Ectodermal cell (in vitro differentiated cells): ENCODE results near the gene TMEM106C.

ENCODE experiments used
- H3K27ac ChIP-seq: 2 replicates; pipeline ENCODE4 v1.7.0; 2013; ENCODE audit warnings: mild to moderate bottlenecking, low read depth, low read length; ENCODE audit not compliant: insufficient read depth, poor library complexity, severe bottlenecking
- H3K27me3 ChIP-seq: 2 replicates; pipeline ENCODE4 v1.7.0; 2013; ENCODE audit warnings: mild to moderate bottlenecking, low read length; ENCODE audit not compliant: insufficient read depth, control insufficient read depth, poor library complexity, severe bottlenecking
- H3K36me3 ChIP-seq: one replicate; pipeline ENCODE4 v1.7.0; 2013; ENCODE audit warnings: low read length; ENCODE audit not compliant: control insufficient read depth, insufficient read depth
- H3K4me1 ChIP-seq: one replicate; pipeline ENCODE4 v1.7.0; 2013; ENCODE audit warnings: low read length; ENCODE audit not compliant: control insufficient read depth, insufficient read depth
- H3K4me3 ChIP-seq: 2 replicates; pipeline ENCODE4 v1.7.0; 2013; ENCODE audit warnings: low read depth, low read length, control low read depth; ENCODE audit not compliant: insufficient read depth
- H3K9me3 ChIP-seq: 2 replicates; pipeline ENCODE4 v1.7.0; 2013; ENCODE audit warnings: mild to moderate bottlenecking, low read length, moderate library complexity; ENCODE audit not compliant: control insufficient read depth
- WGBS, 2 experiments: methylation state at CpG; one replicate each; pipeline ENCODE4 v1.1.7; 2013; ENCODE audit warnings: missing lambda C conversion rate in 2 of 2; 5-methylcytosine and 5-hydroxymethylcytosine counted together

TMEM106C gene

GRCh38 chr12:47985596-47986290 lies 22.3 kb downstream of the TMEM106C start:
- Histone ChIP-seq H3K4me1 (peaks cover 25% of the 10 kb centered on the region), H3K9me3 (no peaks in the 10 kb centered on the region), H3K4me3 (no peak overlapping the region), H3K27ac (no peak overlapping the region), H3K36me3 (peaks cover 48% of the 10 kb centered on the region), H3K27me3 (no peaks in the 10 kb centered on the region)
- WGBS, 2 experiments: 93 to 94% methylated on average over 16 of the region's 16 CpGs

- WGBS, 2 experiments: 91 to 92% methylated on average over 8 of the region's 8 CpGs
Measured at GRCh38 chr12:47986291-47986660, 22.9 kb downstream of the TMEM106C start.

GRCh38 chr12:47986832-47987231 lies 23.4 kb downstream of the TMEM106C start:
- no peaks in the 10 kb centered on the region for H3K9me3 ChIP-seq
- no peak overlapping the region for H3K27ac ChIP-seq
- H3K4me3 ChIP-seq: no peak overlapping the region
- 95 to 96% methylated on average over 5 of the region's 5 CpGs for WGBS, 2 experiments
- peaks cover 35% of the 10 kb centered on the region for H3K4me1 ChIP-seq
- H3K36me3 ChIP-seq: peaks cover 45% of the 10 kb centered on the region
- no peaks in the 10 kb centered on the region for H3K27me3 ChIP-seq

More at GRCh38 chr12:47986291-47986660, 22.9 kb downstream of the TMEM106C start:
- H3K36me3 ChIP-seq: peaks cover 45% of the 10 kb centered on the region
- no peaks in the 10 kb centered on the region for H3K9me3 ChIP-seq
- H3K4me1 ChIP-seq: peaks cover 31% of the 10 kb centered on the region
- H3K27ac ChIP-seq: no peak overlapping the region
- no peaks in the 10 kb centered on the region for H3K27me3 ChIP-seq
- H3K4me3 ChIP-seq: no peak overlapping the region

- H3K4me1 ChIP-seq: peaks cover 42% of the 10 kb centered on the region
- no peak overlapping the region for H3K27ac ChIP-seq
- WGBS, 2 experiments: 88 to 91% methylated on average over 14 of the region's 14 CpGs
- no peaks in the 10 kb centered on the region for H3K9me3 ChIP-seq
- no peak overlapping the region for H3K4me3 ChIP-seq
- H3K27me3 ChIP-seq: no peaks in the 10 kb centered on the region
- peaks cover 41% of the 10 kb centered on the region for H3K36me3 ChIP-seq
Measured at GRCh38 chr12:47987411-47988072, 24.1 kb downstream of the TMEM106C start.

GRCh38 chr12:47988073-47989022 lies 25.0 kb downstream of the TMEM106C start:
- no peaks in the 10 kb centered on the region for H3K27me3 ChIP-seq
- no peaks in the 10 kb centered on the region for H3K9me3 ChIP-seq
- no peak overlapping the region for H3K4me3 ChIP-seq
- WGBS, 2 experiments: 43 to 44% methylated on average over 15 of the region's 15 CpGs
- peak overlapping the region; percentile 65 for H3K27ac ChIP-seq
- peaks cover 34% of the 10 kb centered on the region for H3K36me3 ChIP-seq
- H3K4me1 ChIP-seq: peaks cover 44% of the 10 kb centered on the region

- H3K9me3 ChIP-seq: no peaks in the 10 kb centered on the region
- peak overlapping the region; percentile 65 for H3K27ac ChIP-seq
- no peaks in the 10 kb centered on the region for H3K27me3 ChIP-seq
- peaks cover 44% of the 10 kb centered on the region for H3K4me1 ChIP-seq
- WGBS, 2 experiments: 92 to 93% methylated on average over 8 of the region's 8 CpGs
- no peak overlapping the region for H3K4me3 ChIP-seq
- peaks cover 39% of the 10 kb centered on the region for H3K36me3 ChIP-seq
Measured at GRCh38 chr12:47989023-47989417, 25.6 kb downstream of the TMEM106C start.

GRCh38 chr12:47989666-47990065 lies 26.3 kb downstream of the TMEM106C start:
- peaks cover 42% of the 10 kb centered on the region for H3K36me3 ChIP-seq
- 87 to 89% methylated on average over 12 of the region's 12 CpGs for WGBS, 2 experiments
- peaks cover 44% of the 10 kb centered on the region for H3K4me1 ChIP-seq
- no peak overlapping the region for H3K4me3 ChIP-seq
- H3K27ac ChIP-seq: no peak overlapping the region
- H3K27me3 ChIP-seq: peaks cover 3% of the 10 kb centered on the region
- H3K9me3 ChIP-seq: no peaks in the 10 kb centered on the region

- H3K4me1 ChIP-seq: peaks cover 44% of the 10 kb centered on the region
- peaks cover 41% of the 10 kb centered on the region for H3K36me3 ChIP-seq
- peaks cover 7% of the 10 kb centered on the region for H3K27me3 ChIP-seq
- H3K4me3 ChIP-seq: no peak overlapping the region
- H3K27ac ChIP-seq: no peak overlapping the region
- 89 to 93% methylated on average over 7 of the region's 7 CpGs for WGBS, 2 experiments
- H3K9me3 ChIP-seq: no peaks in the 10 kb centered on the region
Measured at GRCh38 chr12:47990351-47991105, 27.1 kb downstream of the TMEM106C start.

GRCh38 chr12:47991106-47992061 lies 28.0 kb downstream of the TMEM106C start:
- Histone ChIP-seq H3K27me3 (peaks cover 7% of the 10 kb centered on the region), H3K27ac (peak overlapping the region; percentile 2), H3K9me3 (no peaks in the 10 kb centered on the region), H3K4me3 (no peak overlapping the region), H3K4me1 (peaks cover 44% of the 10 kb centered on the region), H3K36me3 (peaks cover 41% of the 10 kb centered on the region)
- WGBS, 2 experiments: 59 to 68% methylated on average over 13 of the region's 13 CpGs
